HEK293 (cell line): ENCODE results near the gene LRP1.

Source experiments
- CTCF ChIA-PET: fragments of 350-600 bp; formaldehyde crosslinking; extraction: SDS; loops from one replicate; lab custom pipeline; 2021; ENCODE audit warnings: antibody characterized with exemption; lab: Yijun Ruan, JAX
- POLR2A ChIA-PET: fragments of 300-600 bp; formaldehyde crosslinking; extraction: SDS; loops from one replicate; lab custom pipeline; 2020; ENCODE audit warnings: antibody characterized with exemption, inconsistent platforms; lab: Yijun Ruan, JAX
- H3K27ac ChIP-seq: fragments of 200-500 bp; sonication (Bioruptor generic); 2 replicates; pipeline ENCODE4 v1.5.1; 2014; ENCODE audit warnings: low read depth, low read length, control low read depth, inconsistent platforms; ENCODE audit errors: extremely low read depth
- H3K36me3 ChIP-seq, 2 experiments: fragments of 200-500 bp in 1 of 2; sonication (Bioruptor generic) in 1 of 2; 1 replicate in 1 of 2; 2 replicates in 1 of 2; pipeline ENCODE4 v1.5.1; 2014 to 2017; ENCODE audit warnings: inconsistent platforms in 2 of 2, low read length in 2 of 2; ENCODE audit not compliant: control insufficient read depth in 2 of 2, insufficient read depth in 1 of 2
- H3K4me1 ChIP-seq: fragments of 200-500 bp; sonication (Bioruptor generic); 2 replicates; pipeline ENCODE4 v1.5.1; 2014; ENCODE audit warnings: mild to moderate bottlenecking, low read length, inconsistent platforms; ENCODE audit not compliant: control insufficient read depth, insufficient read depth
- H3K4me3 ChIP-seq: 2 replicates; pipeline ENCODE4 v1.5.1; 2011; ENCODE audit warnings: low read depth, mild to moderate bottlenecking, control low read depth, low read length, moderate library complexity
- H3K9me3 ChIP-seq: fragments of 200-500 bp; sonication (Bioruptor generic); 2 replicates; pipeline ENCODE4 v1.5.1; 2014; ENCODE audit warnings: low read depth, low read length, inconsistent platforms; ENCODE audit not compliant: control insufficient read depth, insufficient read depth
- EGR2 ChIP-seq: fragments of 450-650 bp; formaldehyde crosslinking; IDR thresholded peaks from 2 replicates; pipeline ENCODE4 v1.5.1; 2016; ENCODE audit warnings: low read depth, missing biosample characterization, missing genetic modification characterization
- GLIS1 ChIP-seq: fragments of 450-650 bp; formaldehyde crosslinking; IDR thresholded peaks from 2 replicates; pipeline ENCODE4 v1.5.1; 2016; ENCODE audit warnings: missing biosample characterization, missing genetic modification characterization
- GLIS2 ChIP-seq: fragments of 450-650 bp; formaldehyde crosslinking; IDR thresholded peaks from 2 replicates; pipeline ENCODE4 v1.5.1; 2016; ENCODE audit warnings: missing biosample characterization, missing genetic modification characterization
- IKZF3 ChIP-seq: fragments of 450-650 bp; IDR thresholded peaks from 2 replicates; pipeline ENCODE4 v1.5.0; 2018; ENCODE audit warnings: missing biosample characterization, mild to moderate bottlenecking, missing genetic modification characterization, moderate library complexity
- KLF17 ChIP-seq: fragments of 450-650 bp; formaldehyde crosslinking; IDR thresholded peaks from 2 replicates; pipeline ENCODE4 v1.5.1; 2016; ENCODE audit warnings: missing biosample characterization, missing genetic modification characterization
- KLF7 ChIP-seq: fragments of 450-650 bp; formaldehyde crosslinking; IDR thresholded peaks from 2 replicates; pipeline ENCODE4 v1.5.1; 2016; ENCODE audit warnings: missing biosample characterization, missing genetic modification characterization, borderline replicate concordance
- KLF8 ChIP-seq: fragments of 450-650 bp; formaldehyde crosslinking; IDR thresholded peaks from 2 replicates; pipeline ENCODE4 v1.5.1; 2016; ENCODE audit warnings: missing biosample characterization, missing genetic modification characterization
- KLF9 ChIP-seq: fragments of 450-650 bp; formaldehyde crosslinking; IDR thresholded peaks from 2 replicates; pipeline ENCODE4 v1.5.1; 2016; ENCODE audit warnings: missing biosample characterization, missing genetic modification characterization, low read depth
- PRDM1 ChIP-seq: fragments of 450-650 bp; formaldehyde crosslinking; IDR thresholded peaks from 2 replicates; pipeline ENCODE4; 2016; ENCODE audit warnings: missing biosample characterization, missing genetic modification characterization
- REPIN1 ChIP-seq: fragments of 450-650 bp; formaldehyde crosslinking; IDR thresholded peaks from 2 replicates; pipeline ENCODE4 v1.5.1; 2017; ENCODE audit warnings: missing biosample characterization, missing genetic modification characterization, low read depth
- SCRT1 ChIP-seq: fragments of 450-650 bp; formaldehyde crosslinking; IDR thresholded peaks from 2 replicates; pipeline ENCODE4 v1.5.1; 2016; ENCODE audit warnings: missing biosample characterization, missing genetic modification characterization, borderline replicate concordance
- SP2 ChIP-seq: fragments of 450-650 bp; formaldehyde crosslinking; IDR thresholded peaks from 2 replicates; pipeline ENCODE4 v1.5.1; 2016; ENCODE audit warnings: missing biosample characterization, missing genetic modification characterization
- SP3 ChIP-seq: fragments of 450-650 bp; formaldehyde crosslinking; IDR thresholded peaks from 2 replicates; pipeline ENCODE4 v1.5.1; 2016; ENCODE audit warnings: missing biosample characterization, missing genetic modification characterization
- ZBTB20 ChIP-seq: fragments of 450-650 bp; formaldehyde crosslinking; IDR thresholded peaks from 2 replicates; pipeline ENCODE4 v1.5.1; 2016; ENCODE audit warnings: missing biosample characterization, missing genetic modification characterization
- ZBTB49 ChIP-seq: fragments of 450-650 bp; formaldehyde crosslinking; IDR thresholded peaks from 2 replicates; pipeline ENCODE4 v1.5.1; 2016; ENCODE audit warnings: missing biosample characterization, missing genetic modification characterization, low read depth
- ZFP37 ChIP-seq: fragments of 450-650 bp; formaldehyde crosslinking; IDR thresholded peaks from 2 replicates; pipeline ENCODE4 v1.5.1; 2016; ENCODE audit warnings: missing biosample characterization, missing genetic modification characterization
- ZNF335 ChIP-seq: fragments of 450-650 bp; formaldehyde crosslinking; conservative IDR thresholded peaks from 2 replicates; pipeline ENCODE4 v1.5.1; 2016; ENCODE audit warnings: missing biosample characterization, missing genetic modification characterization
- ZNF37A ChIP-seq: fragments of 450-650 bp; IDR thresholded peaks from 2 replicates; pipeline ENCODE4 v1.5.1; 2018; ENCODE audit warnings: missing biosample characterization, missing genetic modification characterization
- ZNF398 ChIP-seq: fragments of 450-650 bp; formaldehyde crosslinking; IDR thresholded peaks from 2 replicates; pipeline ENCODE4 v1.5.1; 2017; ENCODE audit warnings: missing biosample characterization, missing genetic modification characterization
- ZNF423 ChIP-seq: fragments of 450-650 bp; formaldehyde crosslinking; IDR thresholded peaks from 2 replicates; pipeline ENCODE4 v1.5.1; 2016; ENCODE audit warnings: missing biosample characterization, missing genetic modification characterization
- ZNF510 ChIP-seq: fragments of 450-650 bp; formaldehyde crosslinking; IDR thresholded peaks from 2 replicates; pipeline ENCODE4 v1.5.1; 2018; ENCODE audit warnings: mild to moderate bottlenecking, missing genetic modification characterization, missing biosample characterization; ENCODE audit not compliant: insufficient replicate concordance
- ZNF558 ChIP-seq: fragments of 450-650 bp; formaldehyde crosslinking; IDR thresholded peaks from 2 replicates; pipeline ENCODE4 v1.5.1; 2016; ENCODE audit warnings: missing biosample characterization, missing genetic modification characterization
- ZNF639 ChIP-seq: fragments of 450-650 bp; formaldehyde crosslinking; IDR thresholded peaks from 2 replicates; pipeline ENCODE4 v1.5.1; 2016; ENCODE audit warnings: missing biosample characterization, missing genetic modification characterization
- ZNF792 ChIP-seq: fragments of 450-650 bp; formaldehyde crosslinking; IDR thresholded peaks from 2 replicates; pipeline ENCODE4 v1.5.1; 2016; ENCODE audit warnings: missing biosample characterization, missing genetic modification characterization
- TF ChIP-seq, protein P1 (sequence below): fragments of 450-650 bp; formaldehyde crosslinking; IDR thresholded peaks from 2 replicates; pipeline ENCODE4 v1.5.1; 2016; ENCODE audit warnings: missing biosample characterization, missing genetic modification characterization

The LRP1 gene

DNA sequence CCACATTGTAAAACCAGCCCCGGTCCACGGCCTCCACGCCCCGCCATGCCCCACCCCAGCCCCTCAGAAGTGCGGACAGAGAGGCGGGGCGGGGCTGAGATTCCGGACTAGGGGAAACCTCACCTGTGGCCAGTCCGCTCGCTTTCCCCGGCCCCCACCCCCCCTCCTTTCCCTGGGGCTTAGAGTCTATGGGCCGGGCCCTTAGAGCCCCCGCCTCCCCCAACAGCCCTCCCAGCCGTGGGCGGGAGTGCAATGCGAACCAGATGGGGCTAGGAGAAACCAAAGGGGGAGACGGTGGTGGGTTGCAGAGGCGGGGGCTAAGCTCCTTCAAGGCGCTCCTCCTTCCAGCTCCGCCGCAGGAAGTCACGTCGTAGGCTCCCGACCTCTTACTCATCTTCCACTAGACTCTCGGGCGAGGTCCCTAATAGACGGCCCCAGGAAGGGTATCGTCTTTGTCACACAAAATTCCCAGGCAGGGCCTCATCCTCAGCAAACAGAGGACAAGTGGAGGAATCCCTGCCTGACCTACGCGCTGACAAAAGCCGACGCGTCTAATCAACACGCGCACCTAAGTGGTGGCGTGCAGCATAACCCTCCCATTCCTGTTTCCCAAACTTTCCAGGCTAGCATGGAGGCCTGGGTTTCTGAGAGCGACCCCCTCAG is 40.5 kb upstream of the LRP1 start:
- ChIA-PET POLR2A (interaction anchor here (0.5 to 4.5 kb wide), 10 partner anchors 9 to 408 kb away, joined by 3 to 53 read pairs (median 6); partner anchors contain the start of genes LRP1, MYO1A, NEMP1 and PTGES3), CTCF (interaction anchor here (0.5 to 1.6 kb wide), 5 partner anchors 8 to 75 kb away, joined by 3 to 5 read pairs (median 3); partner anchors contain the start of gene STAT6)
- Histone ChIP-seq H3K9me3 (no peaks in the 10 kb centered on the region), H3K4me3 (peak overlapping the region; percentile 55), H3K36me3 (peaks cover 0 to 23% of the 10 kb centered on the region in 2 experiments; a peak in 1 of 3 replicates), H3K27ac (peak overlapping the region; percentile 80), H3K4me1 (peaks cover 12% of the 10 kb centered on the region)
- TF ChIP-seq SCRT1 (no peak), ZNF558 (tag by site-specific recombination) (no peak), EGR2 (tag by site-specific recombination) (peak; percentile 90), SP2 (peak; percentile 84), KLF7 (tag by site-specific recombination) (no peak), KLF9 (peak; percentile 29; the same call in 1 of the 2 replicates), ZNF398 (tag by site-specific recombination) (peak; percentile 95), ZNF37A (tag by site-specific recombination) (no peak), ZNF423 (no peak), ZNF510 (tag by site-specific recombination) (no peak), ZNF335 (tag by site-specific recombination) (peak; percentile 65; the same call in 1 of the 2 replicates), ZFP37 (tag by site-specific recombination) (0 out of 2 replicates have a peak, but pooled peaks have one; percentile 54), REPIN1 (tag by site-specific recombination) (no peak), IKZF3 (peak; percentile 84), KLF17 (peak; percentile 43; the same call in 1 of the 2 replicates), KLF8 (tag by site-specific recombination) (no peak), SP3 (peak; percentile 87), ZNF792 (tag by site-specific recombination) (0 out of 2 replicates have a peak, but pooled peaks have one; percentile 9), ZBTB20 (peak; percentile 46; the same call in 1 of the 2 replicates), ZBTB49 (tag by site-specific recombination) (no peak), ZNF639 (tag by site-specific recombination) (no peak), PRDM1 (tag by site-specific recombination) (peak; percentile 78), GLIS1 (peak; percentile 18; the same call in 1 of the 2 replicates), GLIS2 (tag by site-specific recombination) (peak; percentile 41; the same call in 1 of the 2 replicates)
- TF ChIP-seq, protein P1, sequence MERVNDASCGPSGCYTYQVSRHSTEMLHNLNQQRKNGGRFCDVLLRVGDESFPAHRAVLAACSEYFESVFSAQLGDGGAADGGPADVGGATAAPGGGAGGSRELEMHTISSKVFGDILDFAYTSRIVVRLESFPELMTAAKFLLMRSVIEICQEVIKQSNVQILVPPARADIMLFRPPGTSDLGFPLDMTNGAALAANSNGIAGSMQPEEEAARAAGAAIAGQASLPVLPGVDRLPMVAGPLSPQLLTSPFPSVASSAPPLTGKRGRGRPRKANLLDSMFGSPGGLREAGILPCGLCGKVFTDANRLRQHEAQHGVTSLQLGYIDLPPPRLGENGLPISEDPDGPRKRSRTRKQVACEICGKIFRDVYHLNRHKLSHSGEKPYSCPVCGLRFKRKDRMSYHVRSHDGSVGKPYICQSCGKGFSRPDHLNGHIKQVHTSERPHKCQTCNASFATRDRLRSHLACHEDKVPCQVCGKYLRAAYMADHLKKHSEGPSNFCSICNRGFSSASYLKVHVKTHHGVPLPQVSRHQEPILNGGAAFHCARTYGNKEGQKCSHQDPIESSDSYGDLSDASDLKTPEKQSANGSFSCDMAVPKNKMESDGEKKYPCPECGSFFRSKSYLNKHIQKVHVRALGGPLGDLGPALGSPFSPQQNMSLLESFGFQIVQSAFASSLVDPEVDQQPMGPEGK (tag by site-specific recombination) = peak; percentile 78
